Measurements from ENCODE around the gene LEKR1. TPM values are rescaled to one million over a fixed set of nuclear protein-coding genes. Genes with fewer than 3 reads are reported as not detected.

LEKR1 gene
- total and polyA plus RNA-seq, 8 donors: 0.76 to 3.8 (median 2.1) TPM

GRCh38 chr3:157074981-157075380 lies 248.8 kb downstream of the LEKR1 start:
- Histone ChIP-seq H3K27me3 (no peaks in the 10 kb centered on the region), H3K27ac (no peak overlapping the region), H3K4me1 (no peaks in the 10 kb centered on the region), H3K4me3 (no peak overlapping the region), H3K9me3 (no peaks in the 10 kb centered on the region), H3K36me3 (no peaks in the 10 kb centered on the region)
- TF ChIP-seq CTCF (IDR thresholded peaks at IDR 0.05): no peak
- ATAC-seq (no peak), DNase-seq (no peak)
- intact Hi-C loops (cut with DNase I): no loop called here

- intact Hi-C loops (cut with DNase I): no loop called here
- DNase-seq: no peak
- H3K36me3 ChIP-seq: no peaks in the 10 kb centered on the region
- H3K9me3 ChIP-seq: no peaks in the 10 kb centered on the region
- no peak for ATAC-seq
- no peaks in the 10 kb centered on the region for H3K4me1 ChIP-seq
- no peak for TF ChIP-seq CTCF (IDR thresholded peaks at IDR 0.05)
- no peaks in the 10 kb centered on the region for H3K27me3 ChIP-seq
- H3K27ac ChIP-seq: no peak overlapping the region
- no peak overlapping the region for H3K4me3 ChIP-seq
These were observed 249.7 kb downstream of the LEKR1 start for GRCh38 chr3:157075693-157076420.

- no peaks in the 10 kb centered on the region for H3K36me3 ChIP-seq
- H3K4me3 ChIP-seq: no peak overlapping the region
- TF ChIP-seq CTCF (IDR thresholded peaks at IDR 0.05): no peak
- no peak overlapping the region for H3K27ac ChIP-seq
- intact Hi-C loops (cut with DNase I): no loop called here
- H3K9me3 ChIP-seq: no peaks in the 10 kb centered on the region
- no peak for ATAC-seq
- no peak for DNase-seq
- peaks cover 0 to 11% of the 10 kb centered on the region in 2 donors for H3K4me1 ChIP-seq
- no peaks in the 10 kb centered on the region for H3K27me3 ChIP-seq
These were observed 251.4 kb downstream of the LEKR1 start for GRCh38 chr3:157077565-157077991.

GRCh38 chr3:157078131-157078810 lies 252.1 kb downstream of the LEKR1 start:
- Histone ChIP-seq H3K27me3 (no peaks in the 10 kb centered on the region), H3K4me3 (no peak overlapping the region), H3K36me3 (no peaks in the 10 kb centered on the region), H3K9me3 (no peaks in the 10 kb centered on the region), H3K4me1 (peaks cover 0 to 11% of the 10 kb centered on the region in 2 donors), H3K27ac (no peak overlapping the region)
- ATAC-seq (no peak), DNase-seq (no peak)
- intact Hi-C loops (cut with DNase I): no loop called here
- TF ChIP-seq CTCF (IDR thresholded peaks at IDR 0.05): no peak

- Histone ChIP-seq H3K36me3 (no peaks in the 10 kb centered on the region), H3K9me3 (no peaks in the 10 kb centered on the region), H3K27me3 (no peaks in the 10 kb centered on the region), H3K4me3 (no peak overlapping the region), H3K4me1 (peaks cover 0 to 11% of the 10 kb centered on the region in 2 donors), H3K27ac (no peak overlapping the region)
- intact Hi-C loops (cut with DNase I): no loop called here
- no peak for DNase-seq
- no peak for TF ChIP-seq CTCF (IDR thresholded peaks at IDR 0.05)
- ATAC-seq: no peak
These were observed 252.6 kb downstream of the LEKR1 start for GRCh38 chr3:157078811-157079185.

Measured in left lung (tissue), 10 donors.